CD14-positive monocyte (primary cell): ENCODE measurements around the gene FHOD3. TPM values are rescaled to one million over a fixed set of nuclear protein-coding genes. Genes with fewer than 3 reads are reported as not detected.
A peak's percentile ranks its signal among the peaks of the same experiment; 100 is the strongest.

Source experiments
- DNase-seq, 3 donors: peaks; one replicate each; pipeline ENCODE4 v3.0.0-alpha.2; 2011 to 2022
- H2AFZ ChIP-seq: 2 replicates; pipeline ENCODE4 v1.6.0; 2012; ENCODE audit warnings: mild to moderate bottlenecking, low read depth, low read length, inconsistent platforms; ENCODE audit not compliant: insufficient read depth, poor library complexity, severe bottlenecking
- H3K27ac ChIP-seq, 2 donors: 1 replicate in 1 of 2; 2 replicates in 1 of 2; pipeline ENCODE4 v1.5.1; 2012 to 2013; ENCODE audit warnings: low read length in 2 of 2, control low read depth in 1 of 2, inconsistent platforms in 1 of 2, low read depth in 1 of 2, mild to moderate bottlenecking in 1 of 2
- H3K27me3 ChIP-seq, 2 donors: one replicate each; pipeline versions ENCODE4 v1.6.0 to v1.6.1; 2011 to 2013; ENCODE audit warnings: low read length in 2 of 2; ENCODE audit not compliant: control insufficient read depth in 2 of 2, insufficient read depth in 2 of 2
- H3K36me3 ChIP-seq, 2 donors: replicated peaks in 1 of 2; 1 replicate in 1 of 2; 2 replicates in 1 of 2; pipeline versions ENCODE4 v1.5.1 to v1.6.1; 2012 to 2013; ENCODE audit warnings: low read length in 2 of 2, control low read depth in 1 of 2, inconsistent platforms in 1 of 2, mild to moderate bottlenecking in 1 of 2; ENCODE audit not compliant: insufficient read depth in 2 of 2, control insufficient read depth in 1 of 2
- H3K4me1 ChIP-seq, 2 donors: 1 replicate in 1 of 2; 2 replicates in 1 of 2; pipeline versions ENCODE4 v1.5.1 to v1.6.1; 2012 to 2013; ENCODE audit warnings: low read length in 2 of 2, control low read depth in 1 of 2, inconsistent platforms in 1 of 2, mild to moderate bottlenecking in 1 of 2, moderate library complexity in 1 of 2; ENCODE audit not compliant: insufficient read depth in 2 of 2, control insufficient read depth in 1 of 2
- H3K4me2 ChIP-seq: replicated peaks from 2 replicates; pipeline ENCODE3; 2012; ENCODE audit warnings: low read length, moderate library complexity, mild to moderate bottlenecking; ENCODE audit not compliant: poor library complexity, severe bottlenecking; ENCODE audit errors: extremely low read depth
- H3K4me3 ChIP-seq, 3 experiments: fragments of 200-600 bp in 1 of 3; sonication (generic) in 1 of 3; replicated peaks in 1 of 3; 1 replicate in 2 of 3; 2 replicates in 1 of 3; pipeline ENCODE4 v1.5.1; 2011 to 2013; ENCODE audit warnings: low read length in 3 of 3, mild to moderate bottlenecking in 3 of 3, control low read depth in 2 of 3, low read depth in 2 of 3, inconsistent platforms in 1 of 3, moderate library complexity in 1 of 3
- H3K79me2 ChIP-seq: 2 replicates; pipeline ENCODE4 v1.6.0; 2012; ENCODE audit warnings: mild to moderate bottlenecking, control low read depth, inconsistent platforms, low read length, moderate library complexity; ENCODE audit not compliant: insufficient read depth
- H3K9ac ChIP-seq: 2 replicates; pipeline ENCODE4 v1.6.0; 2017; ENCODE audit warnings: low read length, mild to moderate bottlenecking; ENCODE audit not compliant: insufficient read depth, poor library complexity, severe bottlenecking
- H3K9me3 ChIP-seq, 2 donors: replicated peaks in 1 of 2; 1 replicate in 1 of 2; 2 replicates in 1 of 2; pipeline versions ENCODE4 v1.5.1 to v1.6.1; 2012 to 2013; ENCODE audit warnings: low read length in 2 of 2, control low read depth in 1 of 2; ENCODE audit not compliant: control insufficient read depth in 1 of 2, insufficient read depth in 1 of 2
- H4K20me1 ChIP-seq: 2 replicates; pipeline ENCODE4 v1.6.0; 2012; ENCODE audit warnings: mild to moderate bottlenecking, low read length, control low read depth, moderate library complexity; ENCODE audit not compliant: insufficient read depth
- H3K27ac Mint-ChIP-seq, 7 donors: one replicate each; pipeline ENCODE4 v1.8.0; 2020; ENCODE audit warnings: mild to moderate bottlenecking in 7 of 7, mixed read lengths in 7 of 7, moderate library complexity in 6 of 7, inconsistent platforms in 2 of 7
- H3K27me3 Mint-ChIP-seq, 3 donors: one replicate each; pipeline ENCODE4 v1.8.0; 2021 to 2022; ENCODE audit warnings: low read depth in 3 of 3, mild to moderate bottlenecking in 3 of 3, mixed read lengths in 3 of 3, moderate library complexity in 3 of 3, inconsistent platforms in 1 of 3
- H3K36me3 Mint-ChIP-seq, 2 donors: one replicate each; pipeline ENCODE4 v1.8.0; 2020; ENCODE audit warnings: mixed read lengths in 2 of 2, inconsistent platforms in 1 of 2, mild to moderate bottlenecking in 1 of 2
- H3K4me1 Mint-ChIP-seq: one replicate; pipeline ENCODE4 v1.8.0; 2020; ENCODE audit warnings: mild to moderate bottlenecking, mixed read lengths
- H3K4me3 Mint-ChIP-seq, 2 donors: one replicate each; pipeline ENCODE4 v1.8.0; 2020; ENCODE audit warnings: mild to moderate bottlenecking in 2 of 2, mixed read lengths in 2 of 2, moderate library complexity in 1 of 2
- H3K9me3 Mint-ChIP-seq, 7 donors: one replicate each; pipeline ENCODE4 v1.8.0; 2020 to 2022; ENCODE audit warnings: mixed read lengths in 7 of 7, mild to moderate bottlenecking in 6 of 7, moderate library complexity in 6 of 7, inconsistent platforms in 2 of 7
- CTCF ChIP-seq: fragments of 200-600 bp; IDR thresholded peaks from one replicate; pipeline ENCODE4 v1.8.0; 2022; ENCODE audit warnings: antibody characterized with exemption, mild to moderate bottlenecking
- WGBS: methylation state at CpG from one replicate; pipeline ENCODE4 v1.1.5; 2013; ENCODE audit warnings: missing lambda C conversion rate; ENCODE audit not compliant: insufficient coverage; 5-methylcytosine and 5-hydroxymethylcytosine counted together
- intact Hi-C, 2 donors: fragments of 100-400 bp; cut with micrococcal nuclease; formaldehyde crosslinking; loops; one replicate each; pipeline versions ENCODE4 v1.15.0 to v1.15.1; 2023
- polyA plus RNA-seq, 3 donors: library from polyadenylated mRNA; depleted of rRNA in 1 of 3; unstranded in 2 of 3; stranded (reverse) in 1 of 3; fragments of 300-500 nt in 2 of 3; fragments of >200 nt in 1 of 3; fragmentation: Illumina TruSeq in 2 of 3; gene quantifications; 1 replicate in 2 of 3; 2 replicates in 1 of 3; pipeline ENCODE4 v1.2.3, GENCODE V29; 2012 to 2021

Gene FHOD3
- polyA plus RNA-seq, 3 donors, result not detected

DNA sequence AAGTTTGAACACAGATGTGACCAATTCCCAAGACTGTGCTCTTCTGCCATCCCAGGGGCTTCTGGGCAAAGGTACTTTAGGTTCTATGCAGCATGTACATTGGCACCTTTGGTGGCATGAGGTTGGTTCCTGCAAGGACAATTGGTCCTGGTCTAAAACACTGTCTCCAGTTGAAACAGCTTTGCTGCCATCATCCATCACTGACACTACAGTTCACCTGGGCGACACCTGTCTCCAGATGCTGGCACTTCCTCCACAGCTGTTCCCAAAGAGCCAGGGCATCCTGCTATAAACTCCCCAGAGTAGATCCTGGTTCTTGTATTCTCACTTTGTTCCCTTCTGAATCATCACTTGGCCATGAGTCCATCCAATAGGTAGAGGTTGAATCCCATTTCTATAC lies 60.6 kb downstream of the FHOD3 start:
- Mint-ChIP-seq H3K9me3 (peaks cover 0 to 7% (median 5%) of the 10 kb centered on the region in 7 donors), H3K4me1 (no peaks in the 10 kb centered on the region), H3K27ac (peak overlapping the region in 1 of 7 donors; percentile 46), H3K4me3 (no peak overlapping the region), H3K36me3 (no peaks in the 10 kb centered on the region), H3K27me3 (peaks cover 4 to 6% (median 4%) of the 10 kb centered on the region in 3 donors)
- Histone ChIP-seq H3K79me2 (no peaks in the 10 kb centered on the region), H4K20me1 (no peaks in the 10 kb centered on the region), H3K4me2 (no peak overlapping the region), H3K9me3 (peaks cover 0 to 4% of the 10 kb centered on the region in 2 donors), H3K27me3 (no peaks in the 10 kb centered on the region), H3K4me3 (no peak overlapping the region), H3K9ac (no peak overlapping the region), H3K36me3 (no peaks in the 10 kb centered on the region), H2AFZ (no peak overlapping the region), H3K4me1 (no peaks in the 10 kb centered on the region), H3K27ac (no peak overlapping the region)
- intact Hi-C loops, result no loop called here
- DNase-seq, result no peak
- TF ChIP-seq CTCF, result no peak
- WGBS, result 100% methylated on average over 1 of the region's 1 CpG

- Mint-ChIP-seq H3K27me3 (peaks cover 4 to 12% (median 8%) of the 10 kb centered on the region in 3 donors), H3K4me3 (no peak overlapping the region), H3K4me1 (no peaks in the 10 kb centered on the region), H3K36me3 (no peaks in the 10 kb centered on the region), H3K27ac (no peak overlapping the region), H3K9me3 (peaks cover 0 to 7% (median 5%) of the 10 kb centered on the region in 7 donors)
- intact Hi-C loops, result no loop called here
- no peak for TF ChIP-seq CTCF
- 89% methylated on average over 1 of the region's 1 CpG for WGBS
- Histone ChIP-seq H3K79me2 (no peaks in the 10 kb centered on the region), H3K36me3 (no peaks in the 10 kb centered on the region), H3K27me3 (no peaks in the 10 kb centered on the region), H3K27ac (no peak overlapping the region), H3K9ac (no peak overlapping the region), H2AFZ (no peak overlapping the region), H3K9me3 (no peaks in the 10 kb centered on the region), H3K4me2 (no peak overlapping the region), H3K4me3 (no peak overlapping the region), H4K20me1 (no peaks in the 10 kb centered on the region), H3K4me1 (no peaks in the 10 kb centered on the region)
- DNase-seq, result no peak
These were observed 62.9 kb downstream of the FHOD3 start for GRCh38 chr18:36360256-36360909.
